DMS114 treated with DMSO at 0.1 percent for 48 hours (cell line): ENCODE results near the gene FDXR.

Source experiments
- DNase-seq: peaks from one replicate; lab custom pipeline; 2025; ENCODE audit not compliant: unreplicated experiment; lab: John Stamatoyannopoulos, UW

Gene FDXR

DNA sequence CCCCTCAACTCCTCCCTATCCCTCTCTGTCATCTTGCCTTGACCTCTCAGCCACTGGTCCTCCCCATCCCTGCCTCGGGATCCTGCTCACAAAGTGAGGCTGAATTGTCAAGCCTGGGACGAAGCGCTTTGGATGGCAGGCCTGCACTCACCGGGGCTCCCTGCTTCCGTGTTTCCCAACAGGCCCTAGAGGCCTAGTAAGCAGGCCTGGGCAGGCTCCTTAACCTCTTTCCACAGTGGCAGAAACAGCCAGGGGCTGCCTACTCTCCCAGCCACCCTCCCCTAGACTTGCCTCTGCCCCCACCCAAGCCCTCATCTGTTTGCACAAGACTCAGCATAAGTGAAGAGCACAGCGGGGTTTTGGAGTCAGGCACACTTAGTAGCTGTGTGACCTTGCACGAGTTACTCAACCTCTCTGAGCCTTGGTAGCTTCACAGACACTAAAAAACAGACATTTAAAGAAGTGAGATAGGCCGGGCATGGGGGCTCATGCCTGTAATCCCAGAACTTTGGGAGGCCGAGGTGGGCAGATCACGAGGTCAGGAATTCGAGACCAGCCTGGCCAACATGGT lies 25.7 kb upstream of the FDXR start:
- no peak for DNase-seq

GRCh38 chr17:74893936-74894671 lies 21.3 kb upstream of the FDXR start:
- DNase-seq: no peak

GRCh38 chr17:74892974-74893911 lies 20.4 kb upstream of the FDXR start, which contains the start of gene FADS6:
Gene FADS6, minus strand, starts transcription at chr17:74893633. Its CDS starts 38 bp downstream, at chr17:74893595.
- DNase-seq: no peak

GRCh38 chr17:74892013-74892841 lies 19.4 kb upstream of the FDXR start:
- DNase-seq: no peak

DNA sequence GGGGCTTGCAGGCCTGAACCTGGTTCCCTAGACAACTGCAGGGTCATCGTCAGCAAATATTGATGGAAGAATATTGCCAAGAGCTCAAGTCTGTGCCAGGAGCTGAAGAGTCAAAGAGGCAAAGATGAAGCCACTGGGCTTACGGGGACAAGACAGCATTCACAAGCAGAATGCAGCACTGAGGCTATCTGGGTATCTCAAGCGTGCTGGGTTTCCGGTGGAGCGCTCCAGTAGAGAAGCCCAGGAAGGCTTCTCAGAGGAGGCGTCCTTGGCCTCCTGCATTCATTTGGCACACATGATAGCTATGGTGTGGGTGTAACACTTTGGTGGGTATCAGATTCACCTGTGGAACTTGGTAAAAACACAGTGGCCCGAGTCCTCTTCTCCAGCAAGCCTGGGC lies 17.8 kb upstream of the FDXR start:
- no peak for DNase-seq

GRCh38 chr17:74888469-74888868 lies 15.7 kb upstream of the FDXR start:
- no peak for DNase-seq

GRCh38 chr17:74883241-74883745 lies 10.5 kb upstream of the FDXR start:
- DNase-seq: no peak

DNA sequence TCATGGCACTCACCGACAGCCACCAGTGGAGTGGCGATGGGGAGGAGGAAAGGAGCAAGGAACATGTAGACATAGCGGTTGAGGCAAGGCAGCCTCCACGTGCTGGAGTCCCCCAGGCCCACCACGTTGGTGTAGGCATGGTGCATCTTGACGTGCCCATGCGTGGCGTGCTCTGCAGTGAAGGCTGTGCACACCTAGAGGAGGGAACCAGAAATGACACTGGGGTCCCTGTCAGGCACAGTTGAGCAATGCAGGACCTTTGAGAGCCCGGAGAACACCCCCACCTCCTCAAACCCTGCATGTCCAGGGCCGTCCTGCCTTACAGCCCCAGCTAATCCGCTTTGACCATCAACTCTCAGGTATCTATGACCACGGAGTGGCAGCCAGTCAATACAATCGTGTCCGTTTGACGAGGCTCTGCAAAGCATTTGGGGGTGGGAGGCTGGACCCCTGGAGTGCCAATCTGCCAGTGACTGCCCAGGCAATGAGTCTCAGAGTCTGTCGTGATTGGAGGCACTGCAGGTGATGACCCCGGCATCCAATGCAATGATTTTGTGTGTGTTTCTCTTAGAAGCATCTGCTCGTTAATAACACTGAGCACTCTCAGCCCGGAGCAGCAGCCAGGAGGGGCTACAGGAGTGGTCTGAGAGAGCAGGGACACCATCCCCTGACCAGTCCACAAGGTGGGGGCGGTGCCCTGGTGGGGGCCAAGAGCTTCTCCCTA lies 9.9 kb upstream of the FDXR start:
- no peak for DNase-seq

DNA sequence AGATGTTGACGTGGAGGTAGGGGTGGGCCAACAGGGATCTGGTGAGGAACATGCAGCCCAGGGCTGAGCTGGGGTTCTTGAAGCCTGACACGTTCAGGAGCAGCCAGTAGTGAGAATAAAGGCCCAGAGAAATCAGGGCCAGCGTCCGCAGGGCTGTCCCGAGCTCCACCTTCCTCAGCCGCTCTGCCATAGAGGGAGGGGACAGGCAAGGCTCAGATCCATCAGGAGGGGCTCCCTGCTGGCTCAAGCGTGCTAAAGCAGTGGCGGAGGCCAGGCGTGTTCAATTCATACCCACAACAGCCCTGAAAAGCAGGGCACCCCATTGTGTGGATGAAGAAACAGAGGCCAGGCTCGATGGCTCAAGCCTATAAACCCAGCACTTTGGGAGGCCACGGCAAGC lies 8.3 kb upstream of the FDXR start:
- DNase-seq: no peak

DNA sequence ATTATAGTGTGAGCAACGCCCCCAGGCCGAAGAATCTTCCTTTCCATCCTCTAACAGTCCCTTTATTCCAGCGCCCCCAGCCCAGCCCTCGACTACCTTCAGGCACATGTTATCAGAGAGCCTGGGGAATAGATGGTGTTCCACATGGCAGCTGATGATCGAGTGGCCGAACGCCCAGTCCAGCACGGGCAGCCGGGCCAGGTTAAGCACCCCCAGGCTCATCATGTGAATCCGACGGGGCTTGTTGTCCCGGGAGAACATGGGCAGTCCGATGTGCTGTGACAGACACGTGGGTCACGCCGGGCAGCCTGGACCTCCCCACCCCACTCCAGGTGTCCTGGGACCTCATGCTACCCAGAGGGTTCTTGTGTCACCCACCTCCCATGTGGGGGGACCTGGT lies 6.5 kb upstream of the FDXR start:
- no peak for DNase-seq

DNA sequence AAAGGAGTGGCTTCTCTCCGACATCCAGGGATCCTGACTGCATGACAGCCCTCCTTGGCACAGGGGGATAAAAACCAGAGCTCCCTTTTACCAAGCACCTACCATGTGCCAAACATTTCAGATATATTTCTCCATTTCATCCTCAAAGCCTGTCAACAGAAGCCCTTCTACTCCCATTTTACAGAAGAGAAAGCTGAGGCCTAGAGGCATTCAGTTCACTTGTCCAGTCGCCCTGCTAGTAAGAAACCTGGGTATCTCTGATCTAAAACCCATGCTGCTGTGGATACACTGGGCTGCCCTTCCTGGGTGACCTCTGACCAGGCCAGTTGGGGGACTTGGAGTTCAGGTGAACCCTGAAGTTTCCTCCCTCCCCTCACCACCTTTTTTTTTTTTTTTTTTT lies 5.9 kb upstream of the FDXR start:
- DNase-seq: no peak

GRCh38 chr17:74877592-74878548 lies 5.1 kb upstream of the FDXR start:
- DNase-seq: no peak

DNA sequence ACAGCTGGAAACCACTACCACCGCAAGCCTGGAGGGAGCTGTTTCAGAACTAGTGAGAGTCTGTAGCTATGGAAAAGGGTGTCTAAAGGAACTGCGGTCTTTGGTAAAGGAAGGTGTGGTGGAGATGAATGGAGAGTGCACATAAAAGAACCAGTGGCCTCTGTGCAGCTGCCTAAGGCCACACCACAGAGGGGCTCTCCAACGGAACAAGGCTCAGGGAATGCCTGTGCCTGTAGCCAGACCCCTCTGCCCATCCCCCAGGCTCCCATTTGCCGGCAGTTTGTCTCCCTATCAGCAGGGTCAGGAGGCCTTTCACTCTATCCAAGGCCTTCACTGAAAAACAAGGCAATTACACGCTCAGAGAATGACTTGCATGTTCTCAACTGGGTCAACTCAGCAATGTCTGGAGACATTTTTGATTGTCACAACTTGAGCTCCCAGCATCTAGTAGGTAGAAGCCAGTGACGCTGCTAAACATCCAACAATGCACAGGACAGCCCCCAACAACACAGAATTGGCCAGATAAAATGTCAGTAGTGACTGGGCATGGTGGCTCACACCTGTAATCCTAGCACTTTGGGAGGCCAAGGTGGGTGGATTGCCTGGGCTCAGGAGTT lies 3.3 kb upstream of the FDXR start:
- no peak for DNase-seq

- no peak for DNase-seq
Measured at GRCh38 chr17:74875155-74875976, 2.6 kb upstream of the FDXR start.

DNA sequence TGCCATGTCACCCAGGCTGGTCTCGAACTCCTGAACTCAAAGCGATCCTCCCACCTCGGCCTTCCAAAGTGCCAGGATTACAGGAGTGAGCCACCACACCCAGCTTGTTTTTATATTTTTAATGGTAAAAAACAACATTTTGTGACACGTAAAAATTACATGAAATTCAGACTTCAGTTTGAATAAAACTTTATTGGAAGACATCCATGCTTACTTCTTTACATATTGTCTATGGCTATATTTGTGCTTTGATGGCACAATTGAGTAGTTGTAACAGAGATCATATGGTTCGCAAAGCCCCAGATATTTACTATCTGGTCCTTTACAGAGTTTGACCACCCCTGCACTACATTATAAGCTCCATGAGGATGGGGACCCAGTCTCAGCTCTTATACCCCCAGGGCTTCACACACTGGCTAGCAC lies 1.8 kb upstream of the FDXR start:
- DNase-seq: no peak

- DNase-seq: peak; percentile 21
Measured at GRCh38 chr17:74873874-74874614, 1.2 kb upstream of the FDXR start.
